Keratinocyte (primary cell): ENCODE results near the gene XRN2. TPM values are rescaled to one million over a fixed set of nuclear protein-coding genes. Genes with fewer than 3 reads are reported as not detected.

Experiments
- DNase-seq: peaks from one replicate; pipeline ENCODE4 v3.0.0-alpha.2; 2011; ENCODE audit warnings: low read depth, missing footprints, low spot score
- FAIRE-seq: peaks from 2 replicates; lab custom pipeline; 2011; peaks lifted over from hg19 to GRCh38; lab: Jason Lieb, UNC
- H2AFZ ChIP-seq: 2 replicates; pipeline ENCODE4 v1.6.0; 2012; ENCODE audit warnings: low read length, control low read depth, inconsistent platforms; ENCODE audit not compliant: control insufficient read depth
- H3K27ac ChIP-seq: 2 replicates; pipeline ENCODE4 v1.5.1; 2011; ENCODE audit warnings: low read length; ENCODE audit not compliant: control insufficient read depth, insufficient read depth
- H3K27me3 ChIP-seq: 3 replicates; pipeline ENCODE4 v1.6.0; 2011; ENCODE audit warnings: low read length; ENCODE audit not compliant: control insufficient read depth, insufficient read depth; ENCODE audit errors: extremely low read depth
- H3K36me3 ChIP-seq, 2 experiments: 2 replicates in 1 of 2; 3 replicates in 1 of 2; pipeline ENCODE4 v1.5.1; 2011; ENCODE audit warnings: low read length in 2 of 2, mild to moderate bottlenecking in 1 of 2; ENCODE audit not compliant: control insufficient read depth in 2 of 2, insufficient read depth in 2 of 2; ENCODE audit errors: extremely low read depth in 1 of 2
- H3K4me1 ChIP-seq: 3 replicates; pipeline ENCODE4 v1.5.1; 2011; ENCODE audit warnings: low read length; ENCODE audit not compliant: control insufficient read depth, insufficient read depth; ENCODE audit errors: extremely low read depth
- H3K4me2 ChIP-seq: 3 replicates; pipeline ENCODE4 v1.6.0; 2011; ENCODE audit warnings: low read depth, low read length; ENCODE audit not compliant: control insufficient read depth, insufficient read depth; ENCODE audit errors: extremely low read depth
- H3K4me3 ChIP-seq, 3 experiments: fragments of 200-600 bp in 1 of 3; sonication (generic) in 1 of 3; 2 replicates in 2 of 3; 3 replicates in 1 of 3; pipeline ENCODE4 v1.5.1; 2011 to 2016; ENCODE audit warnings: low read length in 3 of 3, mild to moderate bottlenecking in 3 of 3, control low read depth in 2 of 3, inconsistent platforms in 1 of 3, low read depth in 1 of 3, mixed read lengths in 1 of 3, mixed run types in 1 of 3, moderate library complexity in 1 of 3; ENCODE audit not compliant: control insufficient read depth in 2 of 3, insufficient read depth in 2 of 3; ENCODE audit errors: extremely low read depth in 1 of 3
- H3K79me2 ChIP-seq: 2 replicates; pipeline ENCODE4 v1.6.0; 2012; ENCODE audit warnings: low read length; ENCODE audit not compliant: control insufficient read depth, insufficient read depth
- H3K9ac ChIP-seq: 3 replicates; pipeline ENCODE4 v1.6.0; 2011; ENCODE audit warnings: low read length; ENCODE audit not compliant: control insufficient read depth, insufficient read depth; ENCODE audit errors: extremely low read depth
- H3K9me1 ChIP-seq: 3 replicates; pipeline ENCODE4 v1.6.0; 2011; ENCODE audit warnings: low read length; ENCODE audit not compliant: control insufficient read depth, insufficient read depth; ENCODE audit errors: extremely low read depth
- H3K9me3 ChIP-seq: 2 replicates; pipeline ENCODE4 v1.5.1; 2012; ENCODE audit warnings: low read depth, low read length; ENCODE audit not compliant: control insufficient read depth
- H4K20me1 ChIP-seq: 3 replicates; pipeline ENCODE4 v1.6.0; 2011; ENCODE audit warnings: low read length; ENCODE audit not compliant: control insufficient read depth, insufficient read depth; ENCODE audit errors: extremely low read depth
- CTCF ChIP-seq, 3 experiments: IDR thresholded peaks in 1 of 3; conservative IDR thresholded peaks in 1 of 3; optimal IDR thresholded peaks in 1 of 3; 2 replicates in 2 of 3; 3 replicates in 1 of 3; pipeline versions ENCODE3 to v1.5.1; 2011; ENCODE audit warnings: low read length in 3 of 3, mild to moderate bottlenecking in 3 of 3, moderate library complexity in 2 of 3, control low read depth in 1 of 3, inconsistent platforms in 1 of 3; ENCODE audit not compliant: insufficient read depth in 2 of 3; ENCODE audit errors: extremely low read depth in 1 of 3
- EZH2 ChIP-seq: IDR thresholded peaks from one replicate; pipeline ENCODE4 v1.6.1; 2012; ENCODE audit warnings: inconsistent platforms, mild to moderate bottlenecking, low read length, moderate library complexity
- dilution Hi-C: fragments of 300-500 bp; cut with MboI; formaldehyde crosslinking; loops from one replicate; pipeline ENCODE4 v1.7.0; 2020; ENCODE audit warnings: low sequenced_read_pairs; ENCODE audit not compliant: extremely low pct_ligation_motif_present
- polyA plus RNA-seq, 5 experiments: library from polyadenylated mRNA; depleted of rRNA in 3 of 5; stranded (reverse) in 3 of 5; stranded (forward) in 1 of 5; unstranded in 1 of 5; fragments of >200 nt; gene quantifications; 1 replicate in 1 of 5; 2 replicates in 3 of 5; 3 replicates in 1 of 5; pipeline versions ENCODE4 v1.2.1 to v1.2.3, GENCODE V29; 2011 to 2012; ENCODE audit warnings: missing spikeins in 2 of 5, low read depth in 1 of 5, low replicate concordance in 1 of 5

Gene XRN2
- polyA plus RNA-seq, 1 donor (not counting 4 experiments of a cell fraction or from before 2014, with no cell fraction given), result 85.8 TPM

- DNase-seq (no peak), FAIRE-seq (no peak)
- H3K9me1 ChIP-seq, result no peaks in the 10 kb centered on the region
- H3K79me2 ChIP-seq, result no peaks in the 10 kb centered on the region
- no peaks in the 10 kb centered on the region for H4K20me1 ChIP-seq
- H3K9me3 ChIP-seq, result no peaks in the 10 kb centered on the region
- H3K4me2 ChIP-seq, result no peak overlapping the region
- TF ChIP-seq EZH2, result no peak
- no peak overlapping the region for H3K27ac ChIP-seq
- H3K9ac ChIP-seq, result no peak overlapping the region
- peaks cover 4% of the 10 kb centered on the region in 2 experiments for H3K36me3 ChIP-seq
- no peaks in the 10 kb centered on the region for H3K27me3 ChIP-seq
- no peaks in the 10 kb centered on the region for H3K4me1 ChIP-seq
- no peak overlapping the region for H2AFZ ChIP-seq
- dilution Hi-C loops, result no loop called here
- no peak overlapping the region for H3K4me3 ChIP-seq
Measured at GRCh38 chr20:21353236-21353635, 50.1 kb downstream of the XRN2 start.

GRCh38 chr20:21355981-21356380, 52.9 kb downstream of the XRN2 start:
- dilution Hi-C loops, result no loop called here
- DNase-seq (no peak), FAIRE-seq (no peak)
- Histone ChIP-seq H3K79me2 (no peaks in the 10 kb centered on the region), H3K4me1 (no peaks in the 10 kb centered on the region), H3K4me2 (no peak overlapping the region), H3K27me3 (no peaks in the 10 kb centered on the region), H3K9ac (no peak overlapping the region), H3K9me3 (no peaks in the 10 kb centered on the region), H2AFZ (no peak overlapping the region), H4K20me1 (no peaks in the 10 kb centered on the region), H3K4me3 (no peak overlapping the region), H3K36me3 (peaks cover 8 to 9% of the 10 kb centered on the region in 2 experiments), H3K9me1 (no peaks in the 10 kb centered on the region), H3K27ac (no peak overlapping the region)
- no peak for TF ChIP-seq EZH2

- Histone ChIP-seq H3K4me2 (no peak overlapping the region), H3K27ac (no peak overlapping the region), H3K4me3 (no peak overlapping the region)
Measured at GRCh38 chr20:21356386-21356785, 53.3 kb downstream of the XRN2 start.

More at GRCh38 chr20:21356386-21356785, 53.3 kb downstream of the XRN2 start:
- H3K79me2 ChIP-seq, result no peaks in the 10 kb centered on the region
- no peaks in the 10 kb centered on the region for H4K20me1 ChIP-seq
- no peak overlapping the region for H3K9ac ChIP-seq
- no peaks in the 10 kb centered on the region for H3K27me3 ChIP-seq
- H2AFZ ChIP-seq, result no peak overlapping the region
- H3K9me1 ChIP-seq, result no peaks in the 10 kb centered on the region
- no peak for FAIRE-seq
- H3K4me1 ChIP-seq, result no peaks in the 10 kb centered on the region
- no peak for DNase-seq
- no peaks in the 10 kb centered on the region for H3K9me3 ChIP-seq
- dilution Hi-C loops, result no loop called here
- H3K36me3 ChIP-seq, result peaks cover 8 to 9% of the 10 kb centered on the region in 2 experiments
- no peak for TF ChIP-seq CTCF (optimal IDR thresholded peaks at IDR 0.05 in 1 of 3, IDR thresholded peaks at IDR 0.05 in 1 of 3, conservative IDR thresholded peaks at IDR 0.05 in 1 of 3; ENCODE audit: extremely low read depth in 1 of 3, insufficient read depth in 2 of 3, low read length in 3 of 3)
- no peak for TF ChIP-seq EZH2
